GM19438 (cell line): ENCODE measurements around the gene COL19A1.

ENCODE experiments used
- ATAC-seq: cut with Tn5 transposase; IDR thresholded peaks from one replicate; pipeline ENCODE4 v1.9.1; 2021; ENCODE audit warnings: low read depth; ENCODE audit not compliant: unreplicated experiment

COL19A1 gene

DNA sequence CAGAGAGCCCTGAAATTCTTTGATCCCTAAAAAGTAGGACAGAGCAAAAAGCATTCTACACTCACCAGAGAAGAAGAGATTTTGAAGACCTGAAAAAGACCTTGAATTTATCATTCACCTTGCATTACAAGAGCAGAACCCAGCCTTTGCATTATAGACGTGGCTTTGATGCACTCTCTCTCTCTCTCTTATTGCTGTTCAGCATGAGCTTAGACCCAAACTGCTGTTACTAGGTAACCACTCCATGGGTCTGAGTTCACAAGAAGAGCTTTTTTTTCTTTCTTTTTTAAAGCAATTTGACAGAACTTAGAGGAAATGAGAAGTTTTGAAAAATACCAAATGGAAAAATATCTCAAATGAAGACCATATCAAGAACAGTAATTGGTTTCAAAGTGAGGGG, 392.1 kb downstream of the COL19A1 start:
- no peak for ATAC-seq
